Epidermal melanocyte (primary cell): ENCODE results near the gene SH3PXD2A.
"Not testable (repeated sequence)": the region's sequence is repeated elsewhere in the genome, so short reads cannot be mapped to it uniquely, and the experiment has no call there.

Experiments used
- DNase-seq: peaks from one replicate; pipeline ENCODE4 v3.0.0; 2011; ENCODE audit warnings: low spot score; ENCODE audit not compliant: insufficient read length

Gene SH3PXD2A

GRCh38 chr10:103793429-103793828, 61.9 kb downstream of the SH3PXD2A start:
- DNase-seq: no peak

GRCh38 chr10:103792547-103792946, 62.8 kb downstream of the SH3PXD2A start:
- no peak for DNase-seq

- no peak for DNase-seq
Measured at GRCh38 chr10:103791858-103792257, 63.5 kb downstream of the SH3PXD2A start.

GRCh38 chr10:103791291-103791690, 64.1 kb downstream of the SH3PXD2A start:
- DNase-seq: no peak

GRCh38 chr10:103790580-103790979, 64.8 kb downstream of the SH3PXD2A start:
- no peak for DNase-seq

- DNase-seq: no peak
Measured at GRCh38 chr10:103789771-103790201, 65.6 kb downstream of the SH3PXD2A start.

- no peak for DNase-seq
Measured at GRCh38 chr10:103789161-103789560, 66.2 kb downstream of the SH3PXD2A start.

- DNase-seq: no peak
Measured at GRCh38 chr10:103787331-103787730, 68.0 kb downstream of the SH3PXD2A start.

GRCh38 chr10:103786020-103786419, 69.4 kb downstream of the SH3PXD2A start:
- DNase-seq: no peak

GRCh38 chr10:103784723-103785418, 70.5 kb downstream of the SH3PXD2A start:
- no peak for DNase-seq

GRCh38 chr10:103784089-103784488, 71.3 kb downstream of the SH3PXD2A start:
- DNase-seq: no peak

- DNase-seq: no peak
Measured at GRCh38 chr10:103783681-103784080, 71.7 kb downstream of the SH3PXD2A start.

- DNase-seq: peak; percentile 57
Measured at GRCh38 chr10:103781329-103782061, 73.9 kb downstream of the SH3PXD2A start.

- DNase-seq: no peak
Measured at GRCh38 chr10:103780242-103781149, 74.9 kb downstream of the SH3PXD2A start.

- DNase-seq: no peak
Measured at GRCh38 chr10:103778358-103779139, 76.8 kb downstream of the SH3PXD2A start.

GRCh38 chr10:103776878-103777591, 78.3 kb downstream of the SH3PXD2A start:
- no peak for DNase-seq

GRCh38 chr10:103775776-103776175, 79.6 kb downstream of the SH3PXD2A start:
- no peak for DNase-seq

- DNase-seq: not testable (repeated sequence)
Measured at GRCh38 chr10:103772846-103773245, 82.5 kb downstream of the SH3PXD2A start.

- peak; percentile 81 for DNase-seq
Measured at GRCh38 chr10:103772096-103772845, 83.1 kb downstream of the SH3PXD2A start.

- DNase-seq: no peak
Measured at GRCh38 chr10:103770139-103770538, 85.2 kb downstream of the SH3PXD2A start.
